Measurements from ENCODE around the gene PSORS1C1.

DNA sequence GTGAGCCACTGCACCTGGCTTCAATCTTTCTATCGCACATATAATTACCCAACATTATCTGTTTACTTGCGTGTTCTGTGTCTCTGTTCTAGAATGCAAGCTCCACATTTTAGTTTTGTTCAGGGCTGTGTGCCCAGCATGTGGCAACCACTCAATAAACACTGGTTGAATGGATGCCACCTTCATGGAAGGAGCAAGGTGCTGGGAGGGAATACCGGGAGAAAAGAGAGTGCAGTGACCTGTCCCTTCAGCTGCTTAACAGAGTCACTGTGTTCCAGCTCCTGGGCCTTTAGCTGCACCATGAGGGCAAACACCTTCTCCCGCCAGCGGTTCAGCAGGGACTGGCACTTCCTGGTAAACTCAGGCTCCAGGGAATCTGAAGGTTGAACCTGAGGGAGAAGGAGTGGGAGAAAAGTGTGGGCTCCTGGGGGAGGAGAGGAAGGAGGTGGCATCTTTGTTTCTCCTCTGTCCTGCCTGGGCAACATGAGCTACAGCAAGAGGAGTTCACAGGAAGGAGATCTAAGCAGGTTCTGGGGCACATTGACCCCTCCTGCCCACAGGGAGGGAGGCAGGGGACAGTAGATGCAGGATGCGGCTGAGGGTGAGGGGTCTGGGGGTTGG, 35.3 kb downstream of the PSORS1C1 start:
- TF ChIP-seq, protein P1, sequence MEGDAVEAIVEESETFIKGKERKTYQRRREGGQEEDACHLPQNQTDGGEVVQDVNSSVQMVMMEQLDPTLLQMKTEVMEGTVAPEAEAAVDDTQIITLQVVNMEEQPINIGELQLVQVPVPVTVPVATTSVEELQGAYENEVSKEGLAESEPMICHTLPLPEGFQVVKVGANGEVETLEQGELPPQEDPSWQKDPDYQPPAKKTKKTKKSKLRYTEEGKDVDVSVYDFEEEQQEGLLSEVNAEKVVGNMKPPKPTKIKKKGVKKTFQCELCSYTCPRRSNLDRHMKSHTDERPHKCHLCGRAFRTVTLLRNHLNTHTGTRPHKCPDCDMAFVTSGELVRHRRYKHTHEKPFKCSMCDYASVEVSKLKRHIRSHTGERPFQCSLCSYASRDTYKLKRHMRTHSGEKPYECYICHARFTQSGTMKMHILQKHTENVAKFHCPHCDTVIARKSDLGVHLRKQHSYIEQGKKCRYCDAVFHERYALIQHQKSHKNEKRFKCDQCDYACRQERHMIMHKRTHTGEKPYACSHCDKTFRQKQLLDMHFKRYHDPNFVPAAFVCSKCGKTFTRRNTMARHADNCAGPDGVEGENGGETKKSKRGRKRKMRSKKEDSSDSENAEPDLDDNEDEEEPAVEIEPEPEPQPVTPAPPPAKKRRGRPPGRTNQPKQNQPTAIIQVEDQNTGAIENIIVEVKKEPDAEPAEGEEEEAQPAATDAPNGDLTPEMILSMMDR (IDR thresholded peaks at IDR 0.05) = no peak
- TF ChIP-seq ZFX (IDR thresholded peaks at IDR 0.05; ENCODE audit: borderline replicate concordance) = no peak

Measured in 22Rv1 (cell line).